GM18873 (cell line): Measurements from ENCODE around the gene BLACAT1.

Experiments used
- ATAC-seq: cut with Tn5 transposase; IDR thresholded peaks from one replicate; pipeline ENCODE4 v1.9.1; 2021; ENCODE audit warnings: mild to moderate bottlenecking, moderate library complexity, moderate number of reproducible peaks; ENCODE audit not compliant: unreplicated experiment, low FRiP score

The BLACAT1 gene

DNA sequence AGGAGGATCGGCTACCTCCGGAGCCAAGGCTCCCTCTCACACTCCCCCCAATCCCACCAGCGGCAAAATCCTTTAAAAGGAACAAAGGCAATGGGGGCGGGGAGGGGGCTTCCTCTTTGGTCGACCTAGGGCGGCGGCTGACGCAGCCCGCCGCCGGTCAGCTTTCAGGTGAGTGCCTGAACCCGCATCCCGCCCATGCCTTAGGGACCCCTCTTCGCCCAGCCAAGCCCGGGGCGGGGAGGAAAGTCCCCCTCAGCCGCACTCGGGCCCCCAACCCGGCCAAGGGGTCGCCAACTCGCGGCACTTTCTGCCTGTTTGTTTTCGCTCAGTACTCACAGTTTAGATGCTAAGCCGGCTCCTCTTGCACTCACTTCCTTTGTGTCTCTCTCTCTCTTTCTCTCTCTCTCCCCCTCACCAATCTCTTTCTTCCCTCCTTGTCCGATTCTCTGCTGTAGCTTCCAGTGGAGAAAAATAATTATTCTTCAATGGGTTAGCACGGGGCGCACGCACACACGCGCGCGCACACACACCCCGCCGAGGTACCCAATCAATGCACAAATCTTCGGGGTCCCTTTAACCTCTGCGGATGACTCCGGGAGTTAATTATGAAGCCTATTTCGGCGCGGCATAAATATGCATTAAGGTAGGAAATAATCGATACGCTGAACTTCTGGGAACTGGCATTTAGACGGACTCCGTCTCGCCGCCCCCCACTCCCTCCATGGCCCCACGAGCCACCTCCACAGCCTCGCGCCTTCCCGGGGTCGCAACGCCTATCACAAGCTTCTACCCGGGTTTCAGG lies at the start of gene BLACAT1:
BLACAT1 (minus strand) TSS at position 465 of the 802 bp plus-strand sequence.
- no peak for ATAC-seq

DNA sequence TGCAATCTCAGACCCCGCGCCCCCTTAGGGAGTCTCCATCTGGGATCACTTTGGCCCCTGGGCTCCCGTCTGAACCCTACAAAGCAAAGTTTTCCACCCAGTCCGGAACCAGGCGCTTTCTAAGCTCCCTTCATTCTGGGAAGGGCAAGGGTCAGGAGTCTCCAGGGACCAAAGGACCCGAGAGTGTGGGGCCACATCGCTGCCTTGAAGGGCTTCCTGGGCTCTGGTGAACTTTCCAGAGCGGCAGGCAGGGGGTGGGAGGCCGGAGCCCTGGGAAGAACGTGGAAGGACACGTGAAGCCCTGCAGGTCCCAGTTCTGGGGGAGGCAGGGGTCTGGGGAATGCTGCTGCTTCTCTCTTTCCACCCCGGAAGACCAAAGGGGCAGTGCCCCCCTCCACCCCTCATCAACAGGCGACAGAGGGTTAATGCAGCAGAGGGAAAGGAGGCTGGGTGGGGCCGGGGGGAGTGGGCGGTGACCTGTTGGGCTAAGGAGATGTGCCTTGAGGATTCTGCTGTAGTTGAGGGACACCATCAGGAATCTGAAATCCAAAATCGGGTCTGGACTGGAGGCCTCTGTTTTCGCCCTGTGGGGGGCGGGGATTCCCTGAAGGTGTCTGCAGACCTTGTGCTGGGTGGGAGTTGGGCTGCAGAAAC lies 49.4 kb upstream of the BLACAT1 start:
- ATAC-seq, result no peak

DNA sequence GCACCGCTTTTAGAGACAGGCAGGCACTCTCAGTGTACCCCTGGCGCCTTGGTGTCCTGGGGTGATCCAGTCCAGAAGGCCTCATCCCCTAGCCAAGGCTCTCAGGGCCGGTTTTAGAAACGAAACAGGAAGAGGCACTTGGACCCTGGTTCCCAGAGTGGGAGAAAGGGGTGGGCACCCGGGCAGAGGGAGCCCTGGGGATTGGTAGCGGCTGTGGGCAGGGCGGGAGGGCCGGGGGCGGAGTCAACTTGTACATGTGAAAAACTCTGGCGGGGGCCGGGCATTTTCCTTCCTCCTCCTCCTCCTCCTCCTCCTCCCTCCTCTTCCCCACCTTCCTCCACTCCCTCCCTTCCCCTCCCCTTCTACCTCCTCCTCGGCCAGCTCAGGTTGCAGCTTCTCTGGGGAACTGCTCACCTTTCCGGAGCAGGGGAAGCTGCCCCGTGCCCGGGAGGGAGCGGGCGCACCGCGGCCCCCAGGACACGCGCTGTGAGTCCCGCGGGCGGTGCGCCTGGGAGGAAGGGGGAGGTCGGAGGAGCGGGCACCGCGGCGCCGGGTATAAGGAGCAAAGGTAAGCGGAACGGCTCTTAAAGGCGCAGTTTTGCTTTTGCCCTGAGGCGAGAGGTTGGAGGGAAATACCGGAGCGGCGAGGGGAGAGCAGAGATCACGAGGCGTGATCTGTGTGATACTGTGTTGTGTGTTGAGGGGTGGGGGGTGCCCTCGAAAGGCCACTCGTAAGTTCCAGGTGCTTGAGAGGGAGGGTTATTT lies 48.6 kb upstream of the BLACAT1 start, which contains the start of gene CDK18:
CDK18 (plus strand) TSS at position 359 of the 765 bp plus-strand sequence. CDS start 18,499 bp downstream, outside the sequence.
- no peak for ATAC-seq

DNA sequence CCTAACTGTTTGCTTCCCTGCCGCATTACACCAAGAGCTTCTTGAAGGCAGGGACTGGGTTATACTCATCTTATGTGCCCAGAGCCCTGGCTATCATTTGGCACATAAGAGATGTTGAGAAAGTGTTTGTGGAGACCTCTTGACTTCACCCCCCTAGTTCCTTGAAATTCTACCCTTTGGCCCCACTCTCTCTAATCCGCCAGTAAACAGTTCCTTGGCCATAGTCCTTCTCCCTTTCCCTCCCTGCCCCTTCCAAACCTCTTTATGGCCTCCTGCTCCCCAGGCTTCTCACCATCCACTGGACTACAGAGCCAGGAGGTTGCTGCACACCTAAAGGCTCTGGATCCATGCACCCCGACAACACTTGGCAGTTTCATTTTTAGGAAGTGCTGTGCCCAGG lies 47.1 kb upstream of the BLACAT1 start:
- no peak for ATAC-seq

DNA sequence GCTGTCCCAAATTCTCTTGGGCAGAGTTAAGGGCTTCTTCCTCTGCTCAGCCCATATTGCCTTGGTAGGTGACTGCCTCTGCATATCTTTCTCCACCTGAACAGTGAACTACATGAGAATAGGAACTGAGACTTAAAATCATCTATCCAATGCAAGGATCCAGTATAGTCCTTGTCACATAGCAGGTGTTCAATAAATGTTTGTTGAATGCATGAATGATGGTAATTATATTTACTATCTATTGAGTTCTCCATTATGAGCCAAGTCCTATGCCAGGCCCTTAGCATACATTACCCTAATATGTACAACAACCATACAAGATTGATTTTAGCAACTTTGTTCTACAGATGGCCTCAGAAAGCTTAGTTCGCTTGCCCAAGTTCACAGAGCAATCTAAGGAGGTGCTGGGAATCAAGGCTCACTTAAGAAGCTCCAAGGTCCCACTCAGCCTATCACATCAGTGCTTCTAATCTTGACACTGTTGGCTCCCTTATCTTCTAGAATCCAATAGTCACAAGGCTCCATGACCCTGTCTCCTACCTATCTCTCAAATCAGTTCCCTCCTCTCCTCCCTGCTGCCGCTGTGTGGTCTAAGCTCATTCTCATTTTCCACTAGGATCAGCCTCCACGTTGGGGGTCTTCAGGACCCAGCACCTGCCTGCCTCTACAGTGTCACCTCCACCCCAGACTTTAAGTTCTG lies 46.4 kb upstream of the BLACAT1 start:
- no peak for ATAC-seq

DNA sequence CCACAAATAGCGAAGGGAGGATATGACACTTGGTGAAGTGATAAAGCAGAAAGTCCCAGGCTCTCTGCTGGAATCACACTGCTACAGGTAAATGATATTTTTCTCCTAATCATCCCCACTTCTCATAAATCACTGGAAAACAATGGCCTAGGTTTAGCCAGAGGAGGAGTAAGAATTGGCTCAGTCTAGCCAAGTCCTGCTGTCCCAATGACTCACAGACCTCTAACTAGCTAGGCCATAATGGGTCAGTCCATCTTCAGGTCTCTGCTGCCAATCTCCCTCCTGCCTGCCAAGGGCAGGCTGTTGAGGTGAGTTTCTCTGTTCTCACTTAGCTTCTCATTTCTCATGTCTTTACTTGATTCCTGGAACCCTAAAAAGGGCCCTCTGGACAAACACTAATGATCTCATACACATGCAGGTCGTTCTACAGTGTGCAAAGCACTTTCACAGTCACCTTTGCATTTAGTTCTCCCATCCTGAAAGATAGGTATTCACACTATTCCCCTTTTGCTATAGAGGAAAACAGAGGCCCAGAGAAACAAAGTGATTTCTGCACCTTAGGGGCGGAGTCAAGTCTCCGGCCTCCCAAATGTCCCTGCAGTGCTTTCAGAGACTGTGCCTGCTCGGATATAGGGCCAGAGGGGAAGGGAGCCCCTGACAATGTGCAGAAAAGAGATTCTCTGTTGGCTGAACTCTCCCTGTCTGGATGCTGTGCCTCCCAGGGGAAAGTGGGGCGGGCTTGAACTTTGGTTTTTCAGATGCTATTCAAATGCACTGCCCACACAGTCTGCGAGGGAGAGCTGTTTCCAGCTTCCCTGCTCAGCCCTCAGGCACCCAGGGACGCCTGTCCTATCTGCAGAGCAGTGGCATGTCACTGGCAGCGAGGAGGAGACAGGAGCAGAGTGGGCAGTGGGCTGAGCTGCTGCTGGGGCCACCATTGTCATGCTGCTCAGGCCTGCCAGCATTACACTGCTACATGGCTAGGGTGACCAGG lies 44.7 kb upstream of the BLACAT1 start:
- no peak for ATAC-seq

DNA sequence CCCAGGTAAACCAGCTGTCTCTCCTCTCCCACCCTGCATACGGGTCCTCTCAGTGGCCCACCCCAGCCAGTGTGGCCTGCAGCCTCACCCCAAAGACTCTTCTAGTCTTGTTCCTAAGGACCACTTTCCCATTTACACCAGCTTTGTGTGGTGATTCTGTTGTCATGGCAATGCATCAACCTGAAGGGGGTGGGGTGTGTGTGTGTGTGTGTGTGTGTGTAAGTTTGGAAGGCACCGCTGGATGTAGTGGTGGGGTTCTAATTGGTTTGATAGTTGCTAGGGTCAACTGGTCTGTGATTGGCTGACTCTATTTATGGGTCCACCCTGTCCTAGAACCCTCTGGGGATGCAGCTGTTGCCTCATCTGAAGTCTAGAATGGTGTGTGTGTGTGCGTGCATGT lies 43.9 kb upstream of the BLACAT1 start:
- ATAC-seq, result no peak

DNA sequence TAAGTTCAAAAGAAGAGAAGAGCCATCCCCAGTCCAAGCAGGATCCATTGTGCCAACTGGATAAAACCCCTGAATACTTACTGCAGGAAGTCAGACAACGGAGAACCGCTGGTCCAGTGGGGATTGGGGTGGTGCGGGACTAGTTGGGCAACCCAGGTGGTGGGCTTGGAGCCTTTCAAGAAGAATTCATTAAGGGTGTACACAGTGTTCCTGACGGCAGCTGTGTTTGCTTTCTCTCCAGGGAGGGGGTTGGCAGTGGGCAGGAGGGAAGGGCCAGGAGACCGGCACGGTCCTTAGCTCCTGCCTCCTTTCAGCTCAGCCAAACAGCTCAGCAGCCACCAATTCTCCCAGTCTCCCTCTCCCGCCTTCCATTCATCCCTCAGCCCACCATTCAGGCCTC lies 41.5 kb upstream of the BLACAT1 start:
- no peak for ATAC-seq

DNA sequence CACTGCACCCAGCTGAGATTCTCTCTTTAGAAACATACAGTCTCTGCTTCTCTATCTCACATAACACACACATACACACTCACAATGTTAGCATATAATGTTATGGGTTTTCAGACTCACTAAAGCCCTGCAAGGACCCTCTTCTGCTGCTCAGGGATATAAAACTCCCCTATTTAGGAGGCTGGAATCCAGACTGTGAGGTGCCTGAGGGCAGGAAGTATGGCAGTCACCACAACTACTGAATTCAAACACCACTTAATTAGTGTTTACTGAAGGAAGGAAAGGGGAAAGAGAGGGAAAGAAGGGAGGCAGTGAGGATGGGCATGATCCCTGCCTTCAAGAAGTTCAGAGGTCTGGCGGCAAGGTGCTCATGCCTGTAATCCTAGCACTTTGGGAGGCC lies 40.8 kb upstream of the BLACAT1 start:
- no peak for ATAC-seq

DNA sequence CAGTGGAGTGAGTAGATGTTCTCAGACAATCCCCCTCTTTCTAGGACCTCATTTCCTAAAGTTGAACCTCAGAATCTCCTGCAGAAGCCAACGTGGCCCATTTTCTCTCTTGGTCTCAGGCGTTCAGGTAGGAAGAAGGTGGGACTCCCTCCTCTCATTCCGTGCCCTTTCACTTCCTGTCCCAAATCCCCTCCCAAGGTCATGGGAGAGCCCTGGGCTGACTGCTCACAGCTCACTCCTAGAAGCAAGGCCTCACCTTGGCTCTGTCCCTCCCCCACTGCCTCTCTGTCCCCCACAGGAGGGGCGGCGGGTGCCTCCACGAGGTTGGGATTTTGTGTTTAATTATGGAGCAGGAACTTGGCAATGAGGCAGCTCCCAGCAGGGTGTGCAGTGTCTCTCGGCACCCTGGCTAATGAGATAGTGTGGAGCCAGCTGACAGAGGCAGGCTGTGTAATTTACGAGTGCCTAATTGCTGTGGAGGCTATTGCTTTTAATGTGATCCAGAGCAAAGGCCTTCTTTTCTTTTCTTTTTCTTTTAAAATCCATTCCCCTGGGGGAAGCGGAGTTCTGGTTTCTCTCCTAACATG lies 39.5 kb upstream of the BLACAT1 start:
- ATAC-seq, result no peak

DNA sequence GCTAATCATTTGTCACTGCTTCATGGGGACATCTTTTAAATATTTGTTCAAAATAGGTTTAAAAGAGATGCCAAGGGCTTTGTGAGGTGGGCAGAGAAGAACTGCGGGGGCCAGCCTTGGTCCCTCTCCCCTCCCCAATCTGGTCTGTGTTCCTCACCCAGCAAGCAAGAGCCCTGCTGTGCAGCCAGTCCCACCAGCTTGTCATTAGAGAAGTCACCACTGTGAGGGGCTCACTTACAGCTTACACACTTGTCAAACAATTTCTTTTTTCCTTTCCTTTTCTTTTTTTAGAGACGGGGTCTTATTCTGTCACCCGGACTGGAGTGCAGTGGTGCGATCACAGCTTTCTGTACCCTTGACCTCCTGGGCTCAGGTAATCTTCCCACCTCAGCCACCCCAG lies 38.3 kb upstream of the BLACAT1 start:
- ATAC-seq, result no peak

DNA sequence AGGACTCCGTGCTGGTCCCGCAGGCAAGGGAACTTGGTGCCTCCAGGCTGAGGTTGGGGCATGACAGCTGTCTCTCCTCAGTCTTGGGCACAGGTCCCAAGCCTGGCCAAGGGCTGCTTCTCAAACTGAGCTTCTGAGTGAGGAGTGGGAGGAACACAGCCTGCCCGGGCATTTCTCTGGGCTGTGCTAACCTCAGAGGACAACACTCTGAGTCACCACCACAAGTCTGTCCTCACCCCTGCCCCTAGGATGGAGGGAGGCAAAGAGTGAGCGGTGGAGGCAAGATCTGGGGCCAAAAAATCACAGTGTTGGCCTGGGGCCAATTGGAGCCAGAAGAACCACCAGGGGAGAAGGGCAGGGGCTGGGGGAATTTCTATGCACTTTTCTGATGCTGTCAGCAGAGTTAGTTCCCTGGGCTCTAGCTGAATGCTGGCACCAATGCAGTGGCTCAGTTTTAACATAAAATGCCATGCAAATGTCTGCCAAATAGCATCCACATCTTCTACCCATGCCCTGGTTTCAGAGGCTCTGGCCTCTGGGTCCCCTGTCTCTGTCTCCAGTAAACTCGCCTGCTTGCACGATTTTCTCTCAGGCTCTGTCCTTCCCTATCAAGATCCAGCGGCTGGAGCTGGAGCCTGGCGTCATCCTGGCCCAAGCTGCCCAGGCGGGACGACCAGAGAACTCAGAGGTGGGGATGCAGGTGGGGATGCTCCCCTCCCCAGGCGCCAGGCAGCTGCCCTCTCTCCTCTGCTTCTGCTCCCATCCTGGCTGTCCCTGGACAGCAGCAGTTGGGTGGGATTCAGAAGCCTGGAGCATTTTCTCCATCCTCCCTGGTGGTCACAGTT lies 37.6 kb upstream of the BLACAT1 start:
- no peak for ATAC-seq

DNA sequence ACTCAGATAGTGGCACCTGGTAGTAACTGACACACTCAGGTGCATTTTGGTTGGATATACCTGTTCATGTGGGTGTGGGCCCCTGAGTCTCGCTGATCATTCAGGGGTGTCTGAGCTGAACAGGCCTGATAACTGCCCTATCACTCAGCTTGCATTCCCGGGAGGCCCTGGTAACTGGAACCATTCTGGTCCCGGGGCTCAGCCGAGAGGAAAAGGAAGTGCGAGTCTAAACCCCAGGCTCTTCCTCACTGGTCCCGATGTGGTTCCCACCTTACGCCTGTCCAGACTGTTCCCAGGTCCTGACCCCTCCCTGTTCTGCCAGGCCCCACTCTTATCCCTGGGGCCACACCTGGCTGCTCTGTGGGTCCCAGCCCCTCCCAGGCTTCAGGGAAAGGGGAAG lies 36.9 kb upstream of the BLACAT1 start:
- ATAC-seq, result no peak

DNA sequence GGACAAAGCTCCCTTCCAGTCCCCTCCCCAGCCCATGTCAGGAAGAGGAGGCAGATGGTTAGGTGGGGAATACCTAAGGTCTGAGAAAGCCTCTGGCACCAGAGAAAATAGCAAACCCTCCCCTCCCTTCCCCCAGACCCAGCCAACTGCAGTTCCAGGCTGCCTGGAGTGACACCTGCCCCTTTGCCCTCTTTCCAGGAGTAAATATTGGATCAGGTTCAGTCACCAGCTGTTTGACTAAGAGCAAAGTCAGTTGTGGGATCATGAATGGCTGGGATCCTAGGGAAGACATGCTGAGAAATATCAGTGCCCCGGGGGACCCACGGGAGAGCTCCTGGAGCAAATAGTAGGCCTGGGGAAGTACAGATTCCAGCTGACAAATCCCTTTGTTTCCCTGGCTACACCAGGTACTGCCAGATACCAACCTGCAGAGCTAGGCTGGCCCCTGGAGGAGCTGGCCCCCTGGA lies 36.4 kb upstream of the BLACAT1 start:
- ATAC-seq, result no peak

DNA sequence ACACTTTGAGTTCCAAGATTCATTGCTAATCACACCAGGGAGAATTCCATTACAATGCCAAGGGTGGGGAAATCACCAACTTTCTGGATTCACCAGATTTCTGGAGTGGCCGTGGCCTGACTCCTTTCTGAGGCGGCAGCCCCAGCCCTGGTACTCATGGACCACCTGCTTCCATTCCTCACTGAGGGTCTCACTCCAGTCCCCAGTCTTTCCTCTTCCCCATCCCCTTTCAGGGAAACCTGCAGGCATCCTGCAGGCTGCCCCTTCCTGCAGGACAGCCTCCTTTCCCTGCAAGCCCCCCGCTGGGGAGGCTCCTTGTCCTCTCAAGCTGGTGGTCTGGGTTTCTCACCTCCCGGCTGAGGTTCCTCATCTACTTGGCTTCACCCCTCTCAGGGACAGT lies 35.9 kb upstream of the BLACAT1 start:
- no peak for ATAC-seq

DNA sequence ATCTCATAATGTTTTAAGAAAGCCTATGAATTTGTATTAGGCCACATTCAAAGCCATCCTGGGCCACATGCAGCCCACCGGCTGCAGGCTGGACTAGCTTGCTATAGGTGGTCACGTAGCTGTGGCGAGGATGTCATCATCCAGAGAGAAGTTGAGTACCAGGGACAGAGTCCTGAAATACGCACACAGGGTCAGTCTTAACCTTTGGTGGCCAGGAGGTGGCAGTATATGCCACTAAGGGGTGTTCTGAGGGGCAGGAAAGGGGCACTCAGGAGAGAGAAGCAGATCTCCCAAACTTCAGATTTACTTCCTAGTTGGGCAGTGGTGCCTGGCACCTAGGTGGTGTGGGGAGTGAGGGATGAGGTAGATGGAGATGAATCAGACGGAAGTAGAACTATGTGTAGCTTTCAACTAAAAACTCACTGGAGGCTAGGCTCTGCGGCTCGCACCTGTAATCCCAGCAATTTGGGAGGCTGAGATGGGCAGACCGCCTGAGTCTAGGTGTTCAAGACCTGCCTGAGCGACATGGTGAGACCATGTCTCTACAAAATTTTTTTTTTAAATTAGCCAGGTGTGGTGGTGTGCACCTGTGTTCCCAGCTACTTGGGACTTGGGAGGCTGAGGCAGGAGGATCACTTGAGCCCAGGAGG lies 32.4 kb upstream of the BLACAT1 start:
- no peak for ATAC-seq

DNA sequence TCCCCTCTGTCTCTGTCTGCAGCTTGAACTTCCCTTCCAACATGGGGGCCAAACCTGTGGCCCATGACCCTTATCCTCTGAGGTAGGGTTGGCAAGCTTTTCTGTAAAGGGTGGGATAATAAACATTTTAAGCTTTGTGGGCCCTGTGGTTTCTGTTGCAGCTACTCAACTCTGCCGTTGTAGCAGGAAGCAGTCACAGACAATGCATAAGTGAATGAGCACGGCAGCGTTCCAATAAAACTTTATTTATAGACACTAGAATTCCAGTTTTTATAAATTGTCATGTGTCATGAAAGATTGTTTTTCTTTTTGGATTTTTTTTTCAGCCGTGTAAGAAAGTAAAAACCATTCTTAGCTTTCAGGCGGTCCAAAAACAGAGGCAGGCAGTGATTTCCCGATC lies 30.4 kb upstream of the BLACAT1 start:
- no peak for ATAC-seq
